ENCODE results near the gene AFP.

Gene AFP

DNA sequence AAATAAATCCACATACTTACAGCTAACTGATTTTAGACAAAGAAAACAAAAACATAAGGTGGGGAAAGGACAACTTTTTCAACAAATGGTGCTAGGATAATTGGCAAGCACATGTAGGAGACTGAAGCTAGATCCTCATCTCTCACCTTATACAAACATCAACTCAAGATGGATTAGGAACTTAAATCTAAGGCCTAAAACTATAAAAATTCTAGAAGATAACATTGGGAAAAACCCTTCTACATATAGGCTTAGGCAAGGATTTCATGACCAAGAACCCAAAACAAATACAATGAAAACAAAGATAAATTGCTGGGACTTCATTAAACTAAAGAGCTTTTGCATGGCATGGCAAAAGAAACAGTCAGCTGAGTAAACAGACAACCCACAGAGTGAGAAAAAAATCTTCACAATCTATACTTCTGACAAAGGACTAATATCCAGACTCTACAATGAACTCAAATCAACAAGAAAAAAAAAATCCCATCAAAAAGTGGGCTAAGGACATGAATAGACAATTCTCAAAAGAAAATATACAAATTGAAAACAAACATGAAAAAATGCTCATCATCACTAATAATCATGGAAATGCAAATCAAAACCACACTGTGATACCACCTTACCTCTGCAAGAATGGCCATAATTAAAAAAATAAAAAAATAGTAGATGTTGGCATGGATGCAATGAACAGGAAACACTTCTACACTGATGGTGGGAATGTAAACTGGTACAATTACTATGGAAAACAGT lies 14.1 kb upstream of the AFP start:
- no peak for TF ChIP-seq EZH2phosphoT487 (IDR thresholded peaks at IDR 0.05; ENCODE audit: borderline replicate concordance)
- TF ChIP-seq, protein P1, sequence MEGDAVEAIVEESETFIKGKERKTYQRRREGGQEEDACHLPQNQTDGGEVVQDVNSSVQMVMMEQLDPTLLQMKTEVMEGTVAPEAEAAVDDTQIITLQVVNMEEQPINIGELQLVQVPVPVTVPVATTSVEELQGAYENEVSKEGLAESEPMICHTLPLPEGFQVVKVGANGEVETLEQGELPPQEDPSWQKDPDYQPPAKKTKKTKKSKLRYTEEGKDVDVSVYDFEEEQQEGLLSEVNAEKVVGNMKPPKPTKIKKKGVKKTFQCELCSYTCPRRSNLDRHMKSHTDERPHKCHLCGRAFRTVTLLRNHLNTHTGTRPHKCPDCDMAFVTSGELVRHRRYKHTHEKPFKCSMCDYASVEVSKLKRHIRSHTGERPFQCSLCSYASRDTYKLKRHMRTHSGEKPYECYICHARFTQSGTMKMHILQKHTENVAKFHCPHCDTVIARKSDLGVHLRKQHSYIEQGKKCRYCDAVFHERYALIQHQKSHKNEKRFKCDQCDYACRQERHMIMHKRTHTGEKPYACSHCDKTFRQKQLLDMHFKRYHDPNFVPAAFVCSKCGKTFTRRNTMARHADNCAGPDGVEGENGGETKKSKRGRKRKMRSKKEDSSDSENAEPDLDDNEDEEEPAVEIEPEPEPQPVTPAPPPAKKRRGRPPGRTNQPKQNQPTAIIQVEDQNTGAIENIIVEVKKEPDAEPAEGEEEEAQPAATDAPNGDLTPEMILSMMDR (conservative IDR thresholded peaks at IDR 0.05; ENCODE audit: low read length): no peak
- no peaks in the 10 kb centered on the region for H3K79me2 ChIP-seq (ENCODE audit: insufficient read depth, low read length)
- no peak overlapping the region for H3K4me3 ChIP-seq (ENCODE audit: low read length, poor library complexity, severe bottlenecking)
- H3K9me2 ChIP-seq (replicated peaks; ENCODE audit: low read depth, low read length): no peaks in the 10 kb centered on the region
- H3K36me3 ChIP-seq (ENCODE audit: insufficient read depth, low read length): no peaks in the 10 kb centered on the region
- H3K27me3 ChIP-seq (ENCODE audit: insufficient read depth, low read length, poor library complexity, severe bottlenecking): no peaks in the 10 kb centered on the region
- H3F3A ChIP-seq (ENCODE audit: low read depth): no peaks in the 10 kb centered on the region
- no peak overlapping the region for H3K4me2 ChIP-seq (ENCODE audit: low read depth, low read length, poor library complexity, severe bottlenecking)
- no peaks in the 10 kb centered on the region for H4K20me1 ChIP-seq (ENCODE audit: insufficient read depth, low read length, poor library complexity, severe bottlenecking)
- H2AFZ ChIP-seq (ENCODE audit: low read length): no peak overlapping the region
- no peaks in the 10 kb centered on the region for H3K4me1 ChIP-seq (ENCODE audit: insufficient read depth, low read length, poor library complexity, severe bottlenecking)
- no peak overlapping the region for H3K9ac ChIP-seq (ENCODE audit: low read depth, low read length, poor library complexity, severe bottlenecking)
- no peaks in the 10 kb centered on the region for H3K9me3 ChIP-seq (ENCODE audit: insufficient read depth, low read depth, low read length)

DNA sequence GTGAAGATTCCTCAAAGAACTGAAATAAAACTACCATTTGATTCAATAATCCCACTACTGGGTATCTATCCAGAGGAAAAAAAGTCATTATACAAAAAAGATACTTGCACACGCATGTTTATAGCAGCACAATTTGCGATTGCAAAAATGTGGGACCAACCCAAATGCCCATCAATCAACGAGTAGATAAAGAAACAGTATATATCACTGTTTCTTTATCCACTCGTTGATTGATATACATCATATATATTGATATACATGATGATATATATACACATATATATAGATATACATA lies 13.6 kb upstream of the AFP start:
- TF ChIP-seq EZH2phosphoT487 (IDR thresholded peaks at IDR 0.05; ENCODE audit: borderline replicate concordance): no peak
- TF ChIP-seq, protein P1 (conservative IDR thresholded peaks at IDR 0.05; ENCODE audit: low read length): no peak
- H3K9me3 ChIP-seq (ENCODE audit: insufficient read depth, low read depth, low read length): no peaks in the 10 kb centered on the region

DNA sequence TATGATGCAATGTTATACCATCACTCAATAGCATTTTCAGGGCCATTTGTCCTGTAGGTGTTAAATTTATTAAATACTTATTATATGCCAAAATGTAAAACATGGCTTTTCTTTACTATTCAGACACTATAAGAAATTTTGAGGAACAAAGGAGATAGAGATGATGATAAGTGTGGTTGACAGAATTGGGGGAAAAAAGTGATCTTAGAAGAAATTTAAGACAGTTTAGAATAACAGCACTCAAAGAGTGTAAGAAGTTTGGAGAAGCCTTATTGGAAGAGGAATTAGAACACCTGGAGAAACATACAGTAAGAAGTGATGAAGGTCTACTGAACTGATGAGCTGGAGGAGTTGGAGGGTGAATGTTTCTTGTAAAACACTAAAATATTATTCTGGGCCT lies 12.8 kb upstream of the AFP start:
- TF ChIP-seq, protein P1 (conservative IDR thresholded peaks at IDR 0.05; ENCODE audit: low read length): no peak
- no peak for TF ChIP-seq EZH2phosphoT487 (IDR thresholded peaks at IDR 0.05; ENCODE audit: borderline replicate concordance)

More for the DNA sequence above, 13.6 kb upstream of the AFP start:
- no peaks in the 10 kb centered on the region for H3K9me2 ChIP-seq (replicated peaks; ENCODE audit: low read depth, low read length)
- H3K4me3 ChIP-seq (ENCODE audit: low read length, poor library complexity, severe bottlenecking): no peak overlapping the region
- no peaks in the 10 kb centered on the region for H3F3A ChIP-seq (ENCODE audit: low read depth)
- H4K20me1 ChIP-seq (ENCODE audit: insufficient read depth, low read length, poor library complexity, severe bottlenecking): no peaks in the 10 kb centered on the region
- H3K27me3 ChIP-seq (ENCODE audit: insufficient read depth, low read length, poor library complexity, severe bottlenecking): no peaks in the 10 kb centered on the region
- H3K79me2 ChIP-seq (ENCODE audit: insufficient read depth, low read length): no peaks in the 10 kb centered on the region
- no peaks in the 10 kb centered on the region for H3K4me1 ChIP-seq (ENCODE audit: insufficient read depth, low read length, poor library complexity, severe bottlenecking)
- no peak overlapping the region for H2AFZ ChIP-seq (ENCODE audit: low read length)
- H3K36me3 ChIP-seq (ENCODE audit: insufficient read depth, low read length): no peaks in the 10 kb centered on the region
- no peak overlapping the region for H3K9ac ChIP-seq (ENCODE audit: low read depth, low read length, poor library complexity, severe bottlenecking)
- H3K4me2 ChIP-seq (ENCODE audit: low read depth, low read length, poor library complexity, severe bottlenecking): no peak overlapping the region

More for the DNA sequence above, 12.8 kb upstream of the AFP start:
- Histone ChIP-seq H3F3A (ENCODE audit: low read depth) (no peaks in the 10 kb centered on the region), H3K4me1 (ENCODE audit: insufficient read depth, low read length, poor library complexity, severe bottlenecking) (no peaks in the 10 kb centered on the region), H4K20me1 (ENCODE audit: insufficient read depth, low read length, poor library complexity, severe bottlenecking) (no peaks in the 10 kb centered on the region), H3K9ac (ENCODE audit: low read depth, low read length, poor library complexity, severe bottlenecking) (no peak overlapping the region), H3K9me3 (ENCODE audit: insufficient read depth, low read depth, low read length) (no peaks in the 10 kb centered on the region), H2AFZ (ENCODE audit: low read length) (no peak overlapping the region), H3K27me3 (ENCODE audit: insufficient read depth, low read length, poor library complexity, severe bottlenecking) (no peaks in the 10 kb centered on the region), H3K79me2 (ENCODE audit: insufficient read depth, low read length) (no peaks in the 10 kb centered on the region), H3K4me3 (ENCODE audit: low read length, poor library complexity, severe bottlenecking) (no peak overlapping the region), H3K9me2 (replicated peaks; ENCODE audit: low read depth, low read length) (no peaks in the 10 kb centered on the region), H3K36me3 (ENCODE audit: insufficient read depth, low read length) (no peaks in the 10 kb centered on the region), H3K4me2 (ENCODE audit: low read depth, low read length, poor library complexity, severe bottlenecking) (no peak overlapping the region)
